Raji (cell line): ENCODE measurements around the gene OBSCN.

Experiments
- POLR2A ChIP-seq: IDR thresholded peaks from 2 replicates; pipeline ENCODE4 v1.6.1; 2011; ENCODE audit warnings: low read depth, low read length, control low read depth; ENCODE audit not compliant: insufficient read depth

Gene OBSCN

DNA sequence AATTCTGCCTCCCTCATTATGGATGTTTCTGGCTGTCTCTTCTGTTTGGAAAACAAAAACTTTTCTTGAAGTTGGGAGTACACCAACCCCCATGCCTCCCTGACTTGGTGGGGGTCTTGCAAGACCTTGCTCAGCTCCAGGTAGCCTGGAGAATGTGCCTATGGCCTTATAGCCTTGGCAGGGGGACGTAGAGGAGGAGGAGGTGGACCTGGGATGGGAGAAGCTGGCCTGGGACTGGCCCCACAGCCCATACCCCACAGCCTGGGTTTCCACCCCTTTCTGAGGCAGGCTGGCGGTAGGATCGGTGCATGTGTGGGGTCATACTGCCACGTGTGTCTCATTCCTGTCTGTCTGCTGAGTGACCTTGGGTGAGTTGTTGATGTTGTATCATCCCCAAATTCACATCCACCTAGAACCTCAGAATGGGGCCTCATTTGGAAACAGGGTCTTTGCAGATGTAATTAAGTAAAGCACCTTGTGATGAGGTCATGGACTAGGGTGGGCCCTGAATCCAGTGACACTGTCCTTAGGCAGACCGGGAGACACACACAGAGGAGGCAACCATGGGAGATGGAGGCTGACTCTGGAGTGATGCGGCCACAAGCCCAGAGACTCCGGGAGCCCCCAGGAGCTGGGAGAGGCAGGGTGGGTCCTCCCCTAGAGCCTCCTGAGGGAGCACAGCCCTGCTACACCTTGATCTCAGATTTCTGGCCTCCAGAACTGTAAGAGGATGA lies 18.5 kb downstream of the OBSCN start:
- TF ChIP-seq POLR2A: no peak

DNA sequence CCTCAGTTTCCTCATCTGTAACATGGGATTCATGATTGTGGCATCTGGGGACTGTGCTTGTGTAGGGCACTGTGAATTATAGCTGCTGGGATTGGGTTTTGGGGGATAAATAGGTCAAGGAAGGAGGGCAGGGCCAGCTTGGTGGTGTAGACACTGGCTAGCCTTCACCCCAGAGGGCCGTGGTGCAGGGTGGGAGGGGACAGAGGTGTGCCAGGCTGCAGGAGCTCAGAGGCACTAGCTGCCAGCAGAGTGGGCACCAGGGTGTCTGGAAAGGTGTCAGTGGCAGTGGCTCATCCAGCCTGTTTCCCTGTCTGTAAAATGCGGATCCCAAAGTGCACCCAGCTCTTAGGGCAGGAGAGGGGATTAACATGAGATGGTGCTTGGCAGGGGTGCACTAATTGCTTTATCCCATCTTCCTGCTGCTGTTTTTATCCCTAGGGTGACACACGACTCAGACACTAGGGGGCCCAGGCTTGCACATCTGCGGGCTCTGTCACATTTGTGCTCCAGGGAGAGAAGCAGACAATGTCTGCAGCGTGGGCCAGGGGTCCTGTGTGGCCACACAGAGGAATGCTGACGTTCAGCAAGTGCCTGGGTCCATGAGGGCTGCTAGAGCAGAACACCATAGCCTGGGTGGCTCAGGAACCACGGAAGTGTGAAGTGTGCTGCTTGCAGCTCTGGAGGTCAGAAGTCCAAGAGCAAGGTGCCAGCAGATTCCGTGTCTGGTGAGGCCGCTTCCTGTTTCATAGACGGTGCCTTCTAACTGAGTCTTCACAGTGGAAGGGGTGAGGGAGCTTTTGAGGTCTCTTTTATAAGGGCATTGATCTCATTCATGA lies 19.3 kb downstream of the OBSCN start:
- TF ChIP-seq POLR2A: no peak

DNA sequence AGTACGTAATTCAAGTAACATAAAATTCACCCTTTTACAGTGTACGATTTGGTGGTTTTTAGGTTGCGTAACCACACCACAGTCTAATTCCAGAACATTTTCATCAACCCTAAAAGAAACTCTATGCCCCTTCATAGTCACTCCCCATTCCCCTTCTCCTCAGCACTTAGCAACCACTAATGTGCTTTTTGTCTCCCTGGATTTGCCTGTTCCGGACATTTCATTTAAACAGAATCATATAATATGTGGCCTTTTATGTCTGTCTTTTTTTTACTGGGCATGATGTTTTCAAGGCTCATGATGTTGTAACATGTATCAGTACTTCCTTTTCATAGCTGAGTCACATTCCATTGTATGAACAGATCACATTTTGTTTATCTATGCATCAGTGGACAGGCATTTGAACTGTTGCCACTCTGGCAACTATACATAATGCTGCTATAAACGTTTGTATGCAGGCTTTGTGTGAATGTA lies 20.8 kb downstream of the OBSCN start:
- no peak for TF ChIP-seq POLR2A

DNA sequence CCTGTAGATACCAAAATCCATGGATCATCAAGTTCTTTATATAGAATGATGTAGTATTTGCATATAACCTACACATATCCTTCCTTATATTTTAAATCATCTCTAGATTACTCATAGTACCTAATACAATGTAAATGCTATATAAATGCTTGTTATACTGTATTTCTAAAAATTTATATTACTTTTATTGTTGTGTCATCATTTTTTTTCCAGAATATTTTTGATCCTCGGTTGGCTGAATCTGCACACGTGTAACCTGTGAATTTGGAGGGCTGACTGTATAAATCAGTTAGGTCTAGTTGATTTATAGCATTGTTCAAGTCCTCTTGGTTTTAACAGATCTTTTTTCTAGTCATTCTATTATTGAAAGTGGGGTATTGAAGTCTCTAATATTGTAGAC lies 23.3 kb downstream of the OBSCN start:
- no peak for TF ChIP-seq POLR2A

DNA sequence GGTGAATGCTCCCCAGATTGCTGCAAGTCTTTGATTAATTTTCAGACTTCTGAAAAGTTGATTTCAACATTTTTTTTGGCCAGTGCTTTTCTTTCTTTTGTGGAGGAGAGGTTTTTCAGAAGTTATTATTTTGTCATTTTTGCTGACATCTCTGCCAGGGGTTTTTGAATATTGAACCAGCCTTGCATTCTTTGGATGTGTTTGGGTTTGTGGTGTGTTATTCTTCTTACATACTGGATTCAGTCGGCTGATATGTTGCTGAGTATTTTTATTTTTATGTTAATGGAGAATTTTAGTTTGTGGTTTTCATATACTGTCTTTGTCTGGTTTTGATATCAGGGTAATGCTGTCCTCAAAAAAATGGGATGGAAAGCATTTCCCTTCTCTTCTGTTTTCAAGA lies 25.3 kb downstream of the OBSCN start:
- TF ChIP-seq POLR2A: no peak

DNA sequence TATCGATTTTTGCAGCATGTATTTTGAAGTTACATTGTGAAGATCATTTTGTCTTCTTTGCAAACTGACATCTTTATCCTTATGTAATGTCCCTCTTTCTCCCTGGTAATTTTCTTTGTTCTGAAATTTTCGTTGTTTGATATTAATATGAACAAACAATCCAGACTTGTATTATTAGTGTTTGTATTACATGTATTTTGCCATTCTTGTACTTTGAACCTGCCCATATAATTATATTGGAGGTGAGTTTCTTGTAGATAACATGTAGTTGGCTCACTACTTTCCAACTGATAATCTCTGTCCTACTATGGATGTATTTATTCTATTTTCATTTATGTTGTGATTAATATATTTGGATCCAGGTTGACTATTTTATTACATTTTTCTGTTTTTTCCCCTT lies 27.1 kb downstream of the OBSCN start:
- no peak for TF ChIP-seq POLR2A

DNA sequence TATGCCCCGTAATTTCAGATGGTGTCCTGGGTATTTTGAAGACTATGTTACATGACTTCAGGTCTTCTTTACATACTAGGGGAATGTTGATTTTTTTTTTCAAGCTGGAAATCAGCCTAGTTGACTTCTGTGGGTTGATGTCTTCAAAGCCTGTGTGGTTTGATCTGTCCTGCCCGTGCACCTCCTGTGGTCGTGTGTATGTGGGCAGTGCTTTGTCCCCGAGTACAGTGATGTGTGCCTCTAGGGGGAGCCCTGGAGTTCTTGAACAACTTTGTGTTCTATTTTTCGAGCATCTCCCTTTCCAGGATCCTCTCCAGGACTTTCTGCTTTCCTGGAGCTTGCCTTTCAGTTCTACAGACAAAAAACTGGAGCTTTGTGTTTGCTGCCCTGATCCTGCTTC lies 28.9 kb downstream of the OBSCN start:
- TF ChIP-seq POLR2A: no peak

DNA sequence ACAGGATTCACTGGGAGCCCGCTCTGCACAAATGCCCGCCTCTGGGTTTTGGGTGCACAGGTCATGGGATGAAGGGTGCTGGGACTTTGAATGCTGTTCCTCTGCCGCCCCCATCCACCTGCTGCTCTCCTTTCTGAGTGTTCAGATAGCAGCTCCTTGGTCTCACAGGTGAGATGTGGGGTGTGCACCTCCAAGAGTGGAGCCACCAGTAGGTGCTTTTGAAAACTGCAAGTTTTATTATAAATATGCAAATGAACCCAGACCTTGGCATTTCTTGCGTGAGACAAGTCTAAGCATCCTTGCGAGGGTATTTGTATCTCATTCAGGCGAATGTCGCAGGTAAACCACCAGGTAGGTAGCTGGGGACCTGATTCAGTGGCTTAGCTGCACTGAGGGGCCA lies 30.2 kb downstream of the OBSCN start:
- TF ChIP-seq POLR2A: no peak

DNA sequence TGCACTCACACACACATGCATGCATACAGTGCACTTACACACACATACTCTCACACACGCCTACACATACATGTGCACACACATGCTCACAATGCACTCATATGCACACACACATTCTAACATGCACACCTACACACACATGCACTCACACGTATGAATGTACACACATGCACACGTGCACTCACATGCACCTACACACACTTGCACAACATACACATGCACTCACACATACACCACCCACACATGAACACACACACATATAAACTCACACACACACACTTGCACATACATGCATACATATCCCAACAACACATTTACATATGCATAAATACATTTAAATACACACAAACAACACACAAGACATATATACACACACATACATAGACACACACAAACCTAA lies 30.6 kb downstream of the OBSCN start:
- no peak for TF ChIP-seq POLR2A

DNA sequence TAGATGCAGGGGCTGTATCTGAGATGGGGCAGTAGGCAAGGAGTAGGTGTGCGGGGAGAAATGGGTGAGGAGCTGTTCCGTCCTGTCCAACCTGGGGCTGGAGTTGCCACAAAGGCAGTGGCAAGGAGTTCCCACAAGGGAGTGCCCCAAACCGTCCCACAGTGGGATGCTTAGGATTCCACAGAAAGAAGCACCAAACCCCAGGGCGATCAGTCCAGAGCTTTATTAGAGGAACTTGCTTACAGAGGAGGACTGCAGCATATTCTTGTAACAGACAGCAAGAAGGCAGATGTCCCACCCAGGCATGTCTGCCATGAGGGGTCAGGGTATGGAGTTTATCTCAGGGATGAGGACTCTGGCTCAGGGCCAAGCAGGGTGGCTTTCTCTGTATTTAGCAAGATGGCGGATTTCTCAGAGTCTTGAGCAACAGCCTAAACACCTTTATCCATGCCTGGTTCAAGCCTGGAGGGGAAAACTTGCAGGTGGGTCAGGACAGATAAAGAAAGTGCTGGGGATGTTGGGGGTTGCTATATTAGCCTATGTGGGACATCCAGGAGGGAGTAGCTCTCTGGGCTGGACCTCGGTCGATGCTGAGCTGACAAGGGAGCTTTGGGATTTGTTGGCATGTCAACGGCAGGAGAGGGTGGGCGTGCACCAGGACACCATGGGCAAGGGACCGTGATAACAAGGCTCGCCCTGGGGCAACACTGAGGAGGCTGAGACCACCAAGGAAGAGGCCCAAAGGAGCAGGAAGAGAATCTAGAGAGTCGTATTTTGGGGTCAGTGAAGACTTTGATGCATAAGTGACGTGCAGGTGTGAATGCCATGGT lies 32.8 kb downstream of the OBSCN start:
- no peak for TF ChIP-seq POLR2A

DNA sequence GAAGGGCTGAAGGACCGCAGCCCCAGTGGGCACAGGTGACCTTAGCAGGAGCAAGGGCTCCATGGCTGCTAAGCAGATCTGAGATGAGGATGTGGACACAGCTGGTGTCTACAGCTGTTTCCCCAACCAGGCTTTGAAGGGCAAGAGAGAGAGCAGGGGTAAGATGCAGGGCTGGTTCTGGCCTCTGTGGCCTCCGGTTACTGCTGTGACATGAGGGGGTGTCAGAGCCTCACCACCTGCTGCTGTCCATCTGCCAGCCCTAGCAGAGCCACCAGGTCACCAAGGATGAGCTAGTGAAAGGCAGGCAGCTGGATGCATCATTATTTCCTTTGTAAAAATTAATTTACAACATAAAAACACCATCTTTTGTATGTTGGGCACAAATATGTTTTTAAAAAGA lies 33.4 kb downstream of the OBSCN start:
- TF ChIP-seq POLR2A: no peak

DNA sequence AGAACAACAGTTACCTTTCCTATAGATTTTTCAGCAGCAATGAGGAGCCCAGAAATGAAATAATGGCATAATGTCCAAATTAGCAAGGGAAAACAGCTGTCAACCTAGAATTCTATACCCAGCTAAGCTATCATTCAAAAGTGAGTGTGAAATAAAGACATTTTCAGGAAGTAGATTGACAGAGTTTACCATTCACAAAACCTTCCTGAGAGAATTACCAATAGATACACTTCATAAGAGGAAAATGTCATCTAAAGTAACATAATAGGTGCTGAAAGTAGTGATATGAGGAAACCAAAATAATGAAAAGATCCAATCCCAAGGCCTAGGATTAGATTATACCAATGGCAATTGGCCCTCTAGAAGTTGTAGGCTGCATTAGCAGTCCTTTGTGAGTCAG lies 34.6 kb downstream of the OBSCN start:
- TF ChIP-seq POLR2A: no peak

DNA sequence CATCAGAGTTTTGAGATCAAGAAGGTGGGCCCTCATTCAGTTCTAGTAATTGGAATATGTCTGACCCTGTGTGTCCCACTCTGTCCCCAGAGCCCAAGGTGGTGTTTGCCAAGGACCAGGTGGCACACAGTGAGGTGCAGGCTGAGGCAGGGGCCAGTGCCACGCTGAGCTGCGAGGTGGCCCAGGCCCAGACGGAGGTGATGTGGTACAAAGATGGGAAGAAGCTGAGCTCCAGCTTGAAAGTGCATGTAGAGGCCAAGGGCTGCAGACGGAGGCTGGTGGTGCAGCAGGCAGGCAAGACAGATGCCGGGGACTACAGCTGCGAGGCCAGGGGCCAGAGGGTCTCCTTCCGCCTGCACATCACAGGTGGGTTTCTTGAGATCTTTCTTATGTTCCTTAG lies 35.2 kb downstream of the OBSCN start:
- no peak for TF ChIP-seq POLR2A

DNA sequence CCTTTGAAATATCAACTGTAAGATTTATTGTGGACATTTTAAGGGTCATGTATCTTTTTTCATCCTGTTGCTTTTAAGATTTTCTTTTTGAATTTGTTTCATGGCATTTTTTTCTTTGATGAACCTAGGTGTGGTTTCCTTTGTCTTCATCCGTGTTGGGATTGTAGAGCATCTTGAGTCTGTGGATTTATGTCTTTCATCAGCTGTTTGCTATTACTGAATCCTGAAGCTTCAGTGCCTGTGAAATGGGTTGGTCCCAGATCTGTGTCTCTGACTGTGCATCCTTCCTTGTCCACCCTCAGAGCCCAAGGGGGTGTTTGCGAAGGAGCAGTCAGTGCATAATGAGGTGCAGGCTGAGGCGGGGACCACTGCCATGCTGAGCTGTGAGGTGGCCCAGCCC lies 37.3 kb downstream of the OBSCN start:
- no peak for TF ChIP-seq POLR2A

DNA sequence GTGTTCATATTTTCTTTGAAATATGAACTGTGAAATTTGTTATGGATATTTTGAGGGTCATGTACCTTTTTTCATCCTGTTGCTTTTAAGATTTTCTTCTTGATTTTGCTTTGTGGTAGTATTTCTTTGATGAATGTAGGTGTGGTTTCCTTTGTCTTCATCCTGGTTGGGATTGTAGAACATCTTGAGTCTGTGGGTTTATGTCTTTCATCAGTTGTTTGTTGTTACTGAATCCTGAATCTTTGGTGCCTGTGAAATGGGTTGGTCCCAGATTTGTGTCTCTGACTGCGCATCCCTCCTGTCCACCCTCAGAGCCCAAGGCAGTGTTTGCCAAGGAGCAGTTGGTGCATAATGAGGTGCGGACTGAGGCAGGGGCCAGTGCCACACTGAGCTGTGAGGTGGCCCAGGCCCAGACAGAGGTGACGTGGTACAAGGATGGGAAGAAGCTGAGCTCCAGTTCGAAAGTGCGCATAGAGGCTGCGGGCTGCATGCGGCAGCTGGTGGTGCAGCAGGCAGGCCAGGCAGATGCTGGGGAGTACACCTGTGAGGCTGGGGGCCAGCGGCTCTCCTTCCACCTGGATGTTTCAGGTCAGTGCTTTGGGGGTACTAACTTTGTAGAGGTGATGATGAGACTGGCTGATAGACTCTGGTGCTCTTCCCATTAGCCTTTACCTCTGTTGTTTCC lies 38.5 kb downstream of the OBSCN start:
- TF ChIP-seq POLR2A: no peak
